ENCODE measurements around the gene NAT9.

GRCh38 chr17:74773414-74773813 lies 2.7 kb downstream of the NAT9 start:
- no peak for TF ChIP-seq POLR2A (IDR thresholded peaks at IDR 0.05)
- no peak for TF ChIP-seq CTCF (IDR thresholded peaks at IDR 0.05)
